Measurements from ENCODE around the gene FSD2. TPM values are rescaled to one million over a fixed set of nuclear protein-coding genes. Genes with fewer than 3 reads are reported as not detected.

The FSD2 gene
- total and polyA plus RNA-seq, 2 of the 4 experiments (the other 2 are of a cell fraction): not detected

DNA sequence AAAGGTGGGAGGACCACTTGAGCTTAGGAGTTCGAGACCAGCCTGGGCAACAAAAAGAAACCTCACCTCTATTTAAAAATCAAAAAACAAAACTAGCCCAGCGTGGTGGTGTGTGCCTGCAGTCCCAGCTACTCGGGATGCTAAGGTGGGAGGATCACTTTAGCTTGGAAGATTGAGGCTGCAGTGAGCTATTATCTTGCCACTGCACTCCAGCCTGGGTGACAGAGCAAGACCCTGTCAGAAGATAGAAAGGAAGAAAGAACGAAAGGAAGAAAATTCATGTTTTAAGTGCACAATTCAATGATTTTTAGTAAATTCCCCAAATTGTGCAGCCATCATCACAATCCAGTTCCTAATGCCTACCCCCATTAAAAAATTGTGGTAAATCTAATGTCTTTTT lies 7.8 kb downstream of the FSD2 start:
- no peak for TF ChIP-seq MXI1 (IDR thresholded peaks at IDR 0.05; ENCODE audit: borderline replicate concordance, low read depth, low read length)
- intact Hi-C loops (cut with micrococcal nuclease) (no loop called here), dilution Hi-C loops (cut with HindIII; ENCODE audit: low sequenced_read_pairs, unreplicated experiment) (no loop called here), in situ Hi-C loops (cut with MboI; ENCODE audit: low sequenced_read_pairs) (no loop called here)
- ChIA-PET POLR2A (ENCODE audit: unreplicated experiment) (no interaction called here), CTCF (no interaction called here)
- Histone ChIP-seq H3K23ac (ENCODE audit: low read depth, low read length) (no peak overlapping the region), H2BK20ac (ENCODE audit: low read depth, low read length) (no peak overlapping the region), H3K79me1 (ENCODE audit: low read depth in 1 of 2, low read length in 2 of 2) (no peaks in the 10 kb centered on the region), H3K27me3 (ENCODE audit: control insufficient read depth, insufficient read depth, low read length) (peaks cover 24% of the 10 kb centered on the region), H4K5ac (ENCODE audit: low read depth, low read length) (no peak overlapping the region), H3K14ac (replicated peaks; ENCODE audit: low read depth, low read length) (no peak overlapping the region), H3K4me3 (ENCODE audit: insufficient read depth, low read depth, low read length) (no peak overlapping the region), H2BK5ac (ENCODE audit: low read depth, low read length, poor library complexity, severe bottlenecking) (no peak overlapping the region), H3K36me3 (ENCODE audit: control insufficient read depth, insufficient read depth, low read length) (no peaks in the 10 kb centered on the region), H2BK120ac (ENCODE audit: low read depth, low read length) (no peak overlapping the region), H3K27ac (ENCODE audit: insufficient read depth, low read length) (no peak overlapping the region), H3K4me1 (ENCODE audit: control insufficient read depth, insufficient read depth, low read length) (no peaks in the 10 kb centered on the region), H3K4me2 (ENCODE audit: low read depth, low read length) (no peak overlapping the region), H3K4ac (ENCODE audit: low read depth, low read length) (no peak overlapping the region), H4K91ac (ENCODE audit: insufficient read depth, low read depth, low read length) (no peak overlapping the region), H3K9me1 (ENCODE audit: insufficient read depth, low read length) (no peaks in the 10 kb centered on the region), H2AFZ (replicated peaks; ENCODE audit: low read length, poor library complexity) (no peak overlapping the region), H2AK5ac (ENCODE audit: low read depth, low read length) (no peak overlapping the region), H4K20me1 (ENCODE audit: insufficient read depth, low read length) (no peaks in the 10 kb centered on the region), H4K8ac (ENCODE audit: low read depth in 2 of 2, low read length in 2 of 2) (no peak overlapping the region), H3K18ac (ENCODE audit: low read depth, low read length) (no peak overlapping the region), H2BK15ac (ENCODE audit: low read depth, low read length) (no peak overlapping the region), H3K56ac (ENCODE audit: extremely low read depth, insufficient read depth, low read length) (no peak overlapping the region), H3K9me3 (ENCODE audit: control insufficient read depth, insufficient read depth, low read length) (no peaks in the 10 kb centered on the region), H3K9ac (ENCODE audit: low read depth, low read length) (no peak overlapping the region), H2AK9ac (replicated peaks; ENCODE audit: low read depth, low read length, poor library complexity) (no peak overlapping the region)
- BruUV-seq (replicated peaks): no TSS peak
- WGBS, 2 experiments (ENCODE audit: extremely low coverage in 2 of 2, insufficient read length in 1 of 2): no CpG with 5 or more reads among the region's 4 CpGs
- DNase-seq (no peak), ATAC-seq (ENCODE audit: low read depth) (no peak)

Data from IMR-90 (cell line).